K562 (cell line): ENCODE data around the gene PFKP. TPM values are rescaled to one million over a fixed set of nuclear protein-coding genes. Genes with fewer than 3 reads are reported as not detected.

Source experiments
- DIDO1 ChIP-seq: fragments of 450-650 bp; IDR thresholded peaks from 2 replicates; pipeline ENCODE4 v1.6.1; 2016; ENCODE audit warnings: low read depth, missing biosample characterization, missing genetic modification characterization
- GTF2A2 ChIP-seq: IDR thresholded peaks from 2 replicates; pipeline ENCODE4 v1.6.1; 2016; ENCODE audit warnings: mild to moderate bottlenecking, missing genetic modification characterization, missing compliant biosample characterization
- MCM7 ChIP-seq, 2 experiments: fragments of 450-650 bp; IDR thresholded peaks; 2 replicates each; pipeline ENCODE4 v1.6.1; 2016 to 2018
- MXD1 ChIP-seq: fragments of 250-450 bp; sonication (Bioruptor Pico); IDR thresholded peaks from 2 replicates; pipeline ENCODE4 v1.8.0; 2021; ENCODE audit warnings: borderline replicate concordance, mild to moderate bottlenecking, moderate library complexity; ENCODE audit not compliant: poor library complexity, severe bottlenecking
- POLR2G ChIP-seq: fragments of 200-400 bp; formaldehyde crosslinking; IDR thresholded peaks from 2 replicates; pipeline ENCODE4 v1.6.1; 2017; ENCODE audit warnings: low read depth, mild to moderate bottlenecking, antibody characterized with exemption, low read length, moderate library complexity
- PTTG1 ChIP-seq: fragments of 450-650 bp; IDR thresholded peaks from 2 replicates; pipeline ENCODE4 v1.6.1; 2016; ENCODE audit warnings: low read depth, mild to moderate bottlenecking, missing genetic modification characterization, missing compliant biosample characterization
- SAFB2 ChIP-seq: fragments of 200-400 bp; formaldehyde crosslinking; IDR thresholded peaks from 2 replicates; pipeline ENCODE4 v1.6.1; 2018; ENCODE audit warnings: borderline replicate concordance, low read length, low read depth, moderate library complexity; ENCODE audit not compliant: severe bottlenecking
- TCFL5 ChIP-seq: fragments of 250-450 bp; sonication (Bioruptor Pico); conservative IDR thresholded peaks from 2 replicates; pipeline ENCODE4 v1.6.1; 2021; ENCODE audit warnings: mild to moderate bottlenecking, moderate library complexity, matching md5 sums
- ZNF184 ChIP-seq: sonication (generic); formaldehyde crosslinking; IDR thresholded peaks from 2 replicates; pipeline ENCODE4 v1.5.0; 2020; ENCODE audit warnings: missing genetic modification reagents
- ZNF197 ChIP-seq: fragments of 200-800 bp; sonication (Bioruptor generic); IDR thresholded peaks from 2 replicates; pipeline ENCODE4 v1.6.1; 2016; ENCODE audit warnings: low read depth, missing genetic modification characterization, missing compliant biosample characterization
- ZNF695 ChIP-seq: fragments of 450-650 bp; formaldehyde crosslinking; IDR thresholded peaks from 2 replicates; pipeline ENCODE4 v1.4.0; 2020; ENCODE audit warnings: mild to moderate bottlenecking, moderate library complexity
- polyA plus RNA-seq, 8 experiments: library from polyadenylated mRNA; depleted of rRNA in 4 of 8; stranded (reverse) in 5 of 8; unstranded in 3 of 8; fragments of >200 nt; fragmentation: Nextera tagmentation in 2 of 8; fragmentation: Illumina TruSeq in 1 of 8; extraction: Ambion mirVana in 2 of 8; extraction: Trizol in 1 of 8; gene quantifications; 2 replicates each; pipeline versions ENCODE4 v1.2.1 to v1.2.3, GENCODE V29; 2011 to 2014; ENCODE audit warnings: inconsistent platforms in 1 of 8, missing spikeins in 1 of 8
- total RNA-seq, 7 experiments: library from RNA; depleted of rRNA in 6 of 7; stranded (reverse); fragments of >200 nt in 6 of 7; fragmentation: Illumina TruSeq in 2 of 7; extraction: Trizol in 2 of 7; gene quantifications; 2 replicates each; pipeline versions ENCODE4 v1.2.1 to v1.2.3, GENCODE V29; 2011 to 2021; ENCODE audit warnings: low replicate concordance in 1 of 7

PFKP gene
- total and polyA plus RNA-seq, 9 of the 15 experiments (the other 6 are each of a cell fraction or from before 2014, with no cell fraction given): 23.5 to 116 (median 62.1) TPM

DNA sequence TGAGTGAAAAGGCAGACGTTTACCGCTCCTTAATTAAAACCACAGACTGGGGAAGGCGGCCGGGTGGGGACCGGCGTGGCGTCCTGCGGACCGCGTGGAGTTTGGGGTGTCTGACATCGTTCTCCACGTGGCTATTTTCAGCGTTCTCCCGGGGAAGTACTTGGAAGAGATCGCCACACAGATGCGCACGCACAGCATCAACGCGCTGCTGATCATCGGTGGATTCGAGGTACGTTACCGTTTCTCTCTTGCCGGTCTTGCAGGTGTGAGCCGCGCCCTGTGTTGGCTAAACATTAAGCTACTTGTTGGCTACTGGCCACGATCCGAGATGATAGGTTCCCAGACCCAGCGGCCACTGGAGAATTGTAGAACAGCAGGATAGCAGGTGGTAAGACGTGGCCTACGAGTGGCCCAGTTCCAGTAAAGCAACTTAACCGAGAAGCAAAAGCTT is 51.3 kb downstream of the PFKP start (continued):
- TF ChIP-seq SAFB2 (no peak), TCFL5 (CRISPR knock-in tag) (no peak), PTTG1 (tag) (no peak), ZNF695 (CRISPR knock-in tag) (no peak), ZNF184 (CRISPR knock-in tag) (no peak), GTF2A2 (tag) (no peak), POLR2G (peak; percentile 52), ZNF197 (no peak), MXD1 (CRISPR knock-in tag) (no peak), MCM7 (IDR thresholded peaks at IDR 0.05) (no peak), DIDO1 (tag) (no peak)
- TF ChIP-seq, all 486 proteins: peak for 3
